Gastroesophageal sphincter (tissue), 4 donors: ENCODE data around the gene PEX1. TPM values are rescaled to one million over a fixed set of nuclear protein-coding genes. Genes with fewer than 3 reads are reported as not detected.
A peak's percentile ranks its signal among the peaks of the same experiment; 100 is the strongest.

Experiments
- ATAC-seq: fragments of 150-250 bp; one replicate; pipeline ENCODE4 v1.9.1; 2016; ENCODE audit warnings: mild to moderate bottlenecking, moderate library complexity
- H3K27ac ChIP-seq, 4 donors: fragments of 200-600 bp; sonication (generic) in 3 of 4; 1 replicate in 3 of 4; 2 replicates in 1 of 4; pipeline ENCODE4 v1.5.1; 2016 to 2019
- H3K27me3 ChIP-seq: fragments of 200-600 bp; sonication (generic); one replicate; pipeline ENCODE4 v1.5.1; 2019
- H3K36me3 ChIP-seq, 2 donors: fragments of 200-600 bp; sonication (generic); one replicate each; pipeline ENCODE4 v1.5.1; 2019; ENCODE audit warnings: control low read depth in 1 of 2
- H3K4me1 ChIP-seq, 3 donors: fragments of 200-600 bp; sonication (generic); 1 replicate in 2 of 3; 2 replicates in 1 of 3; pipeline ENCODE4 v1.5.1; 2016 to 2019; ENCODE audit warnings: control low read depth in 2 of 3
- H3K4me3 ChIP-seq, 2 donors: fragments of 200-600 bp; sonication (generic); one replicate each; pipeline ENCODE4 v1.5.1; 2019; ENCODE audit warnings: mild to moderate bottlenecking in 1 of 2, moderate library complexity in 1 of 2
- H3K9me3 ChIP-seq, 3 donors: fragments of 200-600 bp; sonication (generic); one replicate each; pipeline ENCODE4 v1.5.1; 2017 to 2019; ENCODE audit warnings: control low read depth in 2 of 3
- CTCF ChIP-seq, 4 experiments: fragments of 200-600 bp in 2 of 4; fragments of 450-650 bp in 2 of 4; sonication (generic) in 1 of 4; IDR thresholded peaks; one replicate each; pipeline ENCODE4 v1.5.1; 2017 to 2019; ENCODE audit warnings: antibody characterized with exemption in 4 of 4, mild to moderate bottlenecking in 2 of 4, moderate library complexity in 2 of 4
- EP300 ChIP-seq: sonication (generic); formaldehyde crosslinking; IDR thresholded peaks from one replicate; pipeline ENCODE4 v1.6.1; 2017; ENCODE audit warnings: antibody characterized with exemption, mild to moderate bottlenecking
- POLR2A ChIP-seq, 2 donors: fragments of 450-650 bp; IDR thresholded peaks; one replicate each; pipeline ENCODE4 v1.6.1; 2017; ENCODE audit warnings: antibody characterized with exemption in 2 of 2, mild to moderate bottlenecking in 2 of 2, moderate library complexity in 1 of 2
- POLR2AphosphoS5 ChIP-seq: sonication (generic); formaldehyde crosslinking; IDR thresholded peaks from one replicate; pipeline ENCODE4 v1.6.1; 2017; ENCODE audit warnings: antibody characterized with exemption
- WGBS, 2 donors: methylation state at CpG; one replicate each; pipeline ENCODE4 v1.1.5; 2018; ENCODE audit warnings: low coverage in 1 of 2; 5-methylcytosine and 5-hydroxymethylcytosine counted together
- total RNA-seq, 4 donors: library from RNA; depleted of rRNA; stranded (reverse); fragments of >200 nt; gene quantifications; one replicate each; pipeline ENCODE4 v1.1.0, GENCODE V29; 2016

The PEX1 gene
- total RNA-seq, result 10 to 100 TPM; 12.7 to 46.4 (median 18.2) TPM

GRCh38 chr7:92528188-92528957 lies at the start of gene PEX1, which contains the start of gene RBM48:
PEX1 (minus strand) TSS chr7:92528520; CDS start chr7:92528435, 85 bp downstream.
RBM48 (plus strand) TSS chr7:92528795; CDS start chr7:92528814, 19 bp downstream.
- Histone ChIP-seq H3K36me3 (peaks cover 2 to 38% of the 10 kb centered on the region in 2 donors), H3K27me3 (no peaks in the 10 kb centered on the region), H3K9me3 (no peaks in the 10 kb centered on the region), H3K4me3 (peak within 1 kb of the TSS; percentile 68 to 93), H3K4me1 (peaks cover 0 to 45% (median 11%) of the 10 kb centered on the region in 3 donors), H3K27ac (peak within 1 kb of the TSS; percentile 48 to 89 (median 82))
- WGBS, 2 donors, result 0% methylated on average over 13 of the region's 79 CpGs; no CpG with 5 or more reads in 1 of the 2 donors
- peak; percentile 100 for ATAC-seq
- TF ChIP-seq POLR2A (IDR thresholded peaks at IDR 0.05) (peak; percentile 6 to 12), CTCF (IDR thresholded peaks at IDR 0.05) (peak in 1 of 4 experiments; percentile 72), EP300 (no peak), POLR2AphosphoS5 (peak; percentile 83)

- H3K9me3 ChIP-seq, result no peaks in the 10 kb centered on the region
- 67 to 68% methylated on average over 3 of the region's 3 CpGs for WGBS, 2 donors
- ATAC-seq, result no peak
- no peak overlapping the region for H3K27ac ChIP-seq
- H3K4me1 ChIP-seq, result no peaks in the 10 kb centered on the region
- H3K27me3 ChIP-seq, result no peaks in the 10 kb centered on the region
- peaks cover 13 to 95% of the 10 kb centered on the region in 2 donors for H3K36me3 ChIP-seq
- no peak for TF ChIP-seq CTCF (IDR thresholded peaks at IDR 0.05)
- TF ChIP-seq POLR2A (IDR thresholded peaks at IDR 0.05), result no peak
- TF ChIP-seq POLR2AphosphoS5, result no peak
- TF ChIP-seq EP300, result no peak
- no peak overlapping the region for H3K4me3 ChIP-seq
Observed at GRCh38 chr7:92576296-92576695, 48.0 kb upstream of the PEX1 start.

- TF ChIP-seq CTCF (IDR thresholded peaks at IDR 0.05) (no peak), POLR2A (IDR thresholded peaks at IDR 0.05) (no peak), POLR2AphosphoS5 (no peak)
- Histone ChIP-seq H3K4me3 (no peak overlapping the region), H3K27ac (no peak overlapping the region), H3K27me3 (no peaks in the 10 kb centered on the region), H3K4me1 (no peaks in the 10 kb centered on the region), H3K9me3 (no peaks in the 10 kb centered on the region), H3K36me3 (peaks cover 3 to 97% of the 10 kb centered on the region in 2 donors)
- no peak for ATAC-seq
- WGBS, 2 donors, result 83 to 90% methylated on average over 4 of the region's 4 CpGs
Observed at GRCh38 chr7:92569137-92569536, 40.8 kb upstream of the PEX1 start.

- TF ChIP-seq CTCF (IDR thresholded peaks at IDR 0.05), result no peak
- no peak for TF ChIP-seq POLR2AphosphoS5
- no peak for TF ChIP-seq EP300
- no peak for TF ChIP-seq POLR2A (IDR thresholded peaks at IDR 0.05)
- H3K27me3 ChIP-seq, result no peaks in the 10 kb centered on the region
- H3K36me3 ChIP-seq, result peaks cover 3 to 100% of the 10 kb centered on the region in 2 donors
- H3K9me3 ChIP-seq, result no peaks in the 10 kb centered on the region
- no peak for ATAC-seq
- WGBS, 2 donors, result 82 to 83% methylated on average over 4 to 6 of the region's 6 CpGs
- no peak overlapping the region for H3K27ac ChIP-seq
- no peaks in the 10 kb centered on the region for H3K4me1 ChIP-seq
- no peak overlapping the region for H3K4me3 ChIP-seq
Observed at GRCh38 chr7:92567460-92567859, 39.1 kb upstream of the PEX1 start.

- TF ChIP-seq POLR2A (IDR thresholded peaks at IDR 0.05) (no peak), EP300 (no peak), CTCF (IDR thresholded peaks at IDR 0.05) (no peak), POLR2AphosphoS5 (no peak)
- Histone ChIP-seq H3K27ac (no peak overlapping the region), H3K4me3 (no peak overlapping the region), H3K4me1 (no peaks in the 10 kb centered on the region), H3K9me3 (no peaks in the 10 kb centered on the region), H3K36me3 (peaks cover 3 to 86% of the 10 kb centered on the region in 2 donors), H3K27me3 (no peaks in the 10 kb centered on the region)
- 69 to 77% methylated on average over 2 of the region's 2 CpGs for WGBS, 2 donors
- ATAC-seq, result no peak
Observed at GRCh38 chr7:92563345-92563744, 35.0 kb upstream of the PEX1 start.
